GM12878 (cell line): ENCODE results near the gene ARVCF. TPM values are rescaled to one million over a fixed set of nuclear protein-coding genes. Genes with fewer than 3 reads are reported as not detected.
"Not testable (repeated sequence)": the region's sequence is repeated elsewhere in the genome, so short reads cannot be mapped to it uniquely, and the experiment has no call there.

Experiments
- ATAC-seq: fragments of 200-7000 bp; cut with Tn5 transposase; 3 replicates; pipeline ENCODE4 v1.9.1; 2020; ENCODE audit warnings: mild to moderate bottlenecking, moderate library complexity
- BruUV-seq: library from RNA; stranded (reverse); fragments of 400-500 nt; replicated peaks from 2 replicates; lab custom pipeline; 2021; lab: Mats Ljungman, UMichigan
- CTCF ChIA-PET: fragments of 300-600 bp; sonication (Branson Sonifier 250); formaldehyde crosslinking; extraction: SDS; loops from one replicate; lab custom pipeline; 2021; ENCODE audit warnings: inconsistent platforms; lab: Yijun Ruan, JAX
- POLR2A ChIA-PET: fragments of 350-600 bp; formaldehyde crosslinking; extraction: SDS; loops from one replicate; lab custom pipeline; 2021; ENCODE audit warnings: inconsistent platforms; lab: Charles Lee
- RAD21 ChIA-PET: fragments of 300-600 bp; sonication (Branson Sonifier 250); formaldehyde crosslinking; loops from one replicate; lab custom pipeline; 2023; ENCODE audit warnings: antibody characterized with exemption; ENCODE audit not compliant: unreplicated experiment; lab: Charles Lee
- SMC1A ChIA-PET: fragments of 300-600 bp; sonication (Branson Sonifier 250); formaldehyde crosslinking; loops from one replicate; lab custom pipeline; 2023; ENCODE audit not compliant: unreplicated experiment, uncharacterized antibody; lab: Charles Lee
- DNase-seq: peaks from one replicate; pipeline ENCODE4 v3.0.0-alpha.2; 2011; ENCODE audit warnings: low read depth, low spot score
- FAIRE-seq: peaks from 3 replicates; lab custom pipeline; 2011; peaks lifted over from hg19 to GRCh38; lab: Jason Lieb, UNC
- H2AFZ ChIP-seq: 2 replicates; pipeline ENCODE4 v1.6.0; 2011; ENCODE audit warnings: low read depth, low read length, control low read depth; ENCODE audit not compliant: control insufficient read depth
- H3K27ac ChIP-seq: 2 replicates; pipeline ENCODE4 v1.5.1; 2011; ENCODE audit warnings: control low read depth; ENCODE audit not compliant: control insufficient read depth, insufficient read depth
- H3K27me3 ChIP-seq, 2 experiments: replicated peaks in 1 of 2; 2 replicates each; pipeline versions ENCODE4 v1.6.0 to v1.6.1; 2011; ENCODE audit warnings: low read length in 1 of 2; ENCODE audit not compliant: control insufficient read depth in 2 of 2, insufficient read depth in 2 of 2
- H3K36me3 ChIP-seq, 2 experiments: 2 replicates each; pipeline ENCODE4 v1.5.1; 2011; ENCODE audit warnings: low read length in 1 of 2; ENCODE audit not compliant: control insufficient read depth in 2 of 2, insufficient read depth in 2 of 2
- H3K4me1 ChIP-seq: 2 replicates; pipeline ENCODE4 v1.6.1; 2011; ENCODE audit warnings: mild to moderate bottlenecking, low read length, moderate library complexity, mixed read lengths; ENCODE audit not compliant: control insufficient read depth, insufficient read depth
- H3K4me2 ChIP-seq: 2 replicates; pipeline ENCODE4 v1.6.0; 2011; ENCODE audit warnings: control low read depth; ENCODE audit not compliant: control insufficient read depth, insufficient read depth
- H3K4me3 ChIP-seq: fragments of 200-600 bp; sonication (generic); 2 replicates; pipeline ENCODE4 v1.5.1; 2016
- H3K79me2 ChIP-seq: 2 replicates; pipeline ENCODE4 v1.6.0; 2011; ENCODE audit warnings: low read length; ENCODE audit not compliant: control insufficient read depth, insufficient read depth
- H3K9ac ChIP-seq: 2 replicates; pipeline ENCODE4 v1.8.0; 2011; ENCODE audit warnings: low read length, control low read depth, mixed read lengths; ENCODE audit not compliant: control insufficient read depth, insufficient read depth
- H3K9me3 ChIP-seq: replicated peaks from 3 replicates; pipeline ENCODE4 v1.5.1; 2011; ENCODE audit warnings: mild to moderate bottlenecking, low read length; ENCODE audit not compliant: control insufficient read depth, insufficient read depth
- H4K20me1 ChIP-seq: 2 replicates; pipeline ENCODE4 v1.6.0; 2011; ENCODE audit not compliant: control insufficient read depth, insufficient read depth
- CHD1 ChIP-seq: IDR thresholded peaks from 2 replicates; pipeline ENCODE4 v1.6.1; 2012; ENCODE audit warnings: low read depth, low read length, improper control_type of control experiment
- HCFC1 ChIP-seq: fragments of 150-350 bp; IDR thresholded peaks from 2 replicates; pipeline ENCODE4 v1.6.1; 2014; ENCODE audit warnings: low read length
- RBBP5 ChIP-seq: fragments of 200-600 bp; sonication (generic); conservative IDR thresholded peaks from 2 replicates; pipeline ENCODE4 v1.6.1; 2016
- TBL1XR1 ChIP-seq: IDR thresholded peaks from 2 replicates; pipeline ENCODE4 v1.6.1; 2012; ENCODE audit warnings: low read depth, low read length, improper control_type of control experiment
- ZNF217 ChIP-seq: fragments of 450-650 bp; IDR thresholded peaks from 2 replicates; pipeline ENCODE4 v1.6.1; 2017; ENCODE audit warnings: antibody characterized with exemption, mild to moderate bottlenecking
- ZNF687 ChIP-seq: fragments of 450-650 bp; IDR thresholded peaks from 2 replicates; pipeline ENCODE4 v1.6.1; 2017; ENCODE audit warnings: mild to moderate bottlenecking, moderate library complexity
- WGBS: methylation state at CpG from one replicate; pipeline ENCODE4 v1.1.6; 2016; ENCODE audit warnings: low lambda C conversion rate; ENCODE audit not compliant: insufficient replicate concordance, insufficient coverage; ENCODE audit errors: missing lambda C conversion rate; 5-methylcytosine and 5-hydroxymethylcytosine counted together
- in situ Hi-C: fragments of 300-500 bp; cut with MboI; formaldehyde crosslinking; loops from 9 replicates; pipeline ENCODE4 v1.14.3; 2018; ENCODE audit warnings: mixed read lengths
- intact Hi-C: fragments of 100-400 bp; cut with micrococcal nuclease; formaldehyde crosslinking; loops from one replicate; pipeline ENCODE4 v1.14.2; 2022; ENCODE audit not compliant: unreplicated experiment
- polyA plus RNA-seq, 11 experiments: library from polyadenylated mRNA; depleted of rRNA in 4 of 11; unstranded in 6 of 11; stranded (reverse) in 5 of 11; fragments of >200 nt; fragmentation: Nextera tagmentation in 4 of 11; fragmentation: Illumina TruSeq in 1 of 11; extraction: Ambion mirVana in 4 of 11; extraction: Trizol in 1 of 11; gene quantifications; 1 replicate in 1 of 11; 2 replicates in 10 of 11; pipeline versions ENCODE4 v1.2.1 to v1.2.3, GENCODE V29; 2011 to 2016; ENCODE audit warnings: inconsistent platforms in 2 of 11, missing spikeins in 2 of 11, low read depth in 1 of 11
- total RNA-seq, 4 experiments: library from RNA; depleted of rRNA in 3 of 4; stranded (reverse); fragments of >200 nt in 3 of 4; fragmentation: Illumina TruSeq in 1 of 4; extraction: Trizol in 1 of 4; gene quantifications; 2 replicates each; pipeline versions ENCODE4 v1.2.1 to v1.2.3, GENCODE V29; 2013 to 2021

Gene ARVCF
- total and polyA plus RNA-seq, 10 of the 15 experiments (the other 5 are each of a cell fraction or from before 2014, with no cell fraction given): 0.13 to 1.9 (median 1.0) TPM; not detected in 2

DNA sequence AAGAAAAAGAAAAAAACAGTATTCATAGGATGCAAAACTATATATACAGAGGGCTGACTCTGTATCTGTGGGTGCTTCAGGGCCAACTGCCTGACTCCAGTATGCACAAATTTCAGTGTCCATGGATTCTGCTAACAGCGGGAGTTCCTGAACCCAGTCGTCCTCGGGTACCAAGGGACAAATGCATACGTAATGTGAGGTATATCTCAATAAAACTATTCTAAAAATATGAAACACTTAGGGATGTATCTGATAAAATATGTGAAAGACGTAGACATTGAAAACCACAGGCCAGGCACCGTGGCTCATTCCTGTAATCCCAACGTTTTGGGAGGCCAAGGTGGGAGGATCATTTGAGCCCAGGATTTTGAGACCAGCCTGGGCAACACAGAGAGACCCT lies 88.9 kb downstream of the ARVCF start:
- no peak for FAIRE-seq
- ChIA-PET RAD21 (no interaction called here), CTCF (no interaction called here), SMC1A (no interaction called here), POLR2A (no interaction called here)
- no peaks in the 10 kb centered on the region for H3K27me3 ChIP-seq
- TF ChIP-seq RBBP5 (no peak), ZNF687 (no peak), TBL1XR1 (no peak), CHD1 (no peak), ZNF217 (no peak), HCFC1 (no peak)
- H3K4me3 ChIP-seq: no peak overlapping the region
- no peaks in the 10 kb centered on the region for H4K20me1 ChIP-seq
- H3K27ac ChIP-seq: no peak overlapping the region
- no peak for DNase-seq
- H3K4me2 ChIP-seq: no peak overlapping the region
- no peak for ATAC-seq
- no TSS peak for BruUV-seq
- WGBS: 91% methylated on average over 7 of the region's 7 CpGs
- no peak overlapping the region for H3K9ac ChIP-seq
- no peaks in the 10 kb centered on the region for H3K4me1 ChIP-seq
- no peak overlapping the region for H2AFZ ChIP-seq
- in situ Hi-C loops (no loop called here), intact Hi-C loops (no loop called here)
- H3K79me2 ChIP-seq: no peaks in the 10 kb centered on the region
- no peaks in the 10 kb centered on the region for H3K9me3 ChIP-seq
- H3K36me3 ChIP-seq: no peaks in the 10 kb centered on the region

DNA sequence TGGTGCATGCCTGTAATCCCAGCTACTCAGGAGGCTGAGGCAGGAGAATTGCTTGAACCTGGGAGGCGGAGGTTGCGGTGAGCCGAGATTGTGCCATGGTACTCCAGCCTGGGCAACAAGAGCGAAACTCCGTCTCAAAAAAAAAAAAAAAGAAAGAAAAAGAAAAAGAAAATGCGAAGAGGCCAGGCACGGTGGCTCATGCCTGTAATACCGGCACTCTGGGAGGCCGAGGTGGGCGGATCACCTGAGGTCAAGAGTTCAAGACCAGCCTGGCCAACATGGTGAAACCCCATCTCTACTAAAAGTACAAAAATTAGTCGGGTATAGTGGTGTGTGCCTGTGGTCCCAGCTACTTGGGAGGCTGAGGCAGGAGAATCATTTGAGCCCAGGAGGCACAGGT lies 90.6 kb downstream of the ARVCF start:
- in situ Hi-C loops, H3K79me2 ChIP-seq, CTCF ChIA-PET, BruUV-seq, H3K9ac ChIP-seq, H3K4me1 ChIP-seq, H3K4me3 ChIP-seq, H3K9me3 ChIP-seq, H3K4me2 ChIP-seq, H4K20me1 ChIP-seq, FAIRE-seq, H3K36me3 ChIP-seq, SMC1A ChIA-PET, H3K27ac ChIP-seq, RAD21 ChIA-PET, H2AFZ ChIP-seq, H3K27me3 ChIP-seq, DNase-seq, ATAC-seq, intact Hi-C loops, POLR2A ChIA-PET: not testable (repeated sequence)
- 83% methylated on average over 9 of the region's 11 CpGs for WGBS
